Measurements from ENCODE around the gene PATJ. TPM values are rescaled to one million over a fixed set of nuclear protein-coding genes. Genes with fewer than 3 reads are reported as not detected.

The PATJ gene
- total RNA-seq, 1 experiment from 2014 or later, result 57.9 TPM

DNA sequence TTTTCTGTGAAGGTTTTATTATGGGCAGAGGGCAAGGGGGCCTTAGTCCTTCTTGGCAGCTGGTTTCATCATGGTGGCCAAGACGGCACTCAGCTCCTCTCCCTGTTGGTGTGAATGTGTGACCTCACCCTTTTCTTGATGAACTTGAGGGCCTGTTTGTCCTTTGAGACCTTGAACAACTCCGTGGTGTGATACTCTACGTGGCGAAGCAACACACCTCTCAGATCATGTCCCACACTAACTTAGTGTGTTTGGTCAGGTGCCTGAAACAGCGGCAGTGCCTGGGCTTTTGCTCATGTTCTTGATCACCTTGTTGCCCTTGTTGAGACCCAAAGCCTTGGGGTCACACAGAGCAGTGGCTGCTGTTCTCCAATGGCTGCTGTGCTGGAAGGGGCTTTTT is 465.8 kb downstream of the PATJ start (continued):
- TF ChIP-seq, protein P1, sequence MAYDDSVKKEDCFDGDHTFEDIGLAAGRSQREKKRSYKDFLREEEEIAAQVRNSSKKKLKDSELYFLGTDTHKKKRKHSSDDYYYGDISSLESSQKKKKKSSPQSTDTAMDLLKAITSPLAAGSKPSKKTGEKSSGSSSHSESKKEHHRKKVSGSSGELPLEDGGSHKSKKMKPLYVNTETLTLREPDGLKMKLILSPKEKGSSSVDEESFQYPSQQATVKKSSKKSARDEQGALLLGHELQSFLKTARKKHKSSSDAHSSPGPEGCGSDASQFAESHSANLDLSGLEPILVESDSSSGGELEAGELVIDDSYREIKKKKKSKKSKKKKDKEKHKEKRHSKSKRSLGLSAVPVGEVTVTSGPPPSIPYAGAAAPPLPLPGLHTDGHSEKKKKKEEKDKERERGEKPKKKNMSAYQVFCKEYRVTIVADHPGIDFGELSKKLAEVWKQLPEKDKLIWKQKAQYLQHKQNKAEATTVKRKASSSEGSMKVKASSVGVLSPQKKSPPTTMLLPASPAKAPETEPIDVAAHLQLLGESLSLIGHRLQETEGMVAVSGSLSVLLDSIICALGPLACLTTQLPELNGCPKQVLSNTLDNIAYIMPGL (CRISPR knock-in tag; IDR thresholded peaks at IDR 0.05), result no peak
- no peak for TF ChIP-seq PRRX2 (CRISPR knock-in tag; IDR thresholded peaks at IDR 0.05)
- TF ChIP-seq RELA (CRISPR knock-in tag; IDR thresholded peaks at IDR 0.05; ENCODE audit: borderline replicate concordance), result no peak
- no peak for TF ChIP-seq TEAD1 (CRISPR knock-in tag; IDR thresholded peaks at IDR 0.05)
- TF ChIP-seq, protein P2, sequence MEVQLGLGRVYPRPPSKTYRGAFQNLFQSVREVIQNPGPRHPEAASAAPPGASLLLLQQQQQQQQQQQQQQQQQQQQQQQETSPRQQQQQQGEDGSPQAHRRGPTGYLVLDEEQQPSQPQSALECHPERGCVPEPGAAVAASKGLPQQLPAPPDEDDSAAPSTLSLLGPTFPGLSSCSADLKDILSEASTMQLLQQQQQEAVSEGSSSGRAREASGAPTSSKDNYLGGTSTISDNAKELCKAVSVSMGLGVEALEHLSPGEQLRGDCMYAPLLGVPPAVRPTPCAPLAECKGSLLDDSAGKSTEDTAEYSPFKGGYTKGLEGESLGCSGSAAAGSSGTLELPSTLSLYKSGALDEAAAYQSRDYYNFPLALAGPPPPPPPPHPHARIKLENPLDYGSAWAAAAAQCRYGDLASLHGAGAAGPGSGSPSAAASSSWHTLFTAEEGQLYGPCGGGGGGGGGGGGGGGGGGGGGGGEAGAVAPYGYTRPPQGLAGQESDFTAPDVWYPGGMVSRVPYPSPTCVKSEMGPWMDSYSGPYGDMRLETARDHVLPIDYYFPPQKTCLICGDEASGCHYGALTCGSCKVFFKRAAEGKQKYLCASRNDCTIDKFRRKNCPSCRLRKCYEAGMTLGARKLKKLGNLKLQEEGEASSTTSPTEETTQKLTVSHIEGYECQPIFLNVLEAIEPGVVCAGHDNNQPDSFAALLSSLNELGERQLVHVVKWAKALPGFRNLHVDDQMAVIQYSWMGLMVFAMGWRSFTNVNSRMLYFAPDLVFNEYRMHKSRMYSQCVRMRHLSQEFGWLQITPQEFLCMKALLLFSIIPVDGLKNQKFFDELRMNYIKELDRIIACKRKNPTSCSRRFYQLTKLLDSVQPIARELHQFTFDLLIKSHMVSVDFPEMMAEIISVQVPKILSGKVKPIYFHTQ (CRISPR knock-in tag; IDR thresholded peaks at IDR 0.05), result 0 out of 2 replicates have a peak, but pooled peaks have one; percentile 23
- TF ChIP-seq TEAD4 (CRISPR knock-in tag; IDR thresholded peaks at IDR 0.05), result no peak
- TF ChIP-seq ETV6 (CRISPR knock-in tag; IDR thresholded peaks at IDR 0.05), result no peak
- no peak for TF ChIP-seq KAT7 (CRISPR knock-in tag; IDR thresholded peaks at IDR 0.05; ENCODE audit: borderline replicate concordance)
- TF ChIP-seq ATF1 (CRISPR knock-in tag; IDR thresholded peaks at IDR 0.05), result no peak
- TF ChIP-seq, protein P3, sequence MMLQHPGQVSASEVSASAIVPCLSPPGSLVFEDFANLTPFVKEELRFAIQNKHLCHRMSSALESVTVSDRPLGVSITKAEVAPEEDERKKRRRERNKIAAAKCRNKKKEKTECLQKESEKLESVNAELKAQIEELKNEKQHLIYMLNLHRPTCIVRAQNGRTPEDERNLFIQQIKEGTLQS (CRISPR knock-in tag; conservative IDR thresholded peaks at IDR 0.05), result no peak
- TF ChIP-seq CREB1 (CRISPR knock-in tag; IDR thresholded peaks at IDR 0.05), result no peak
- TF ChIP-seq FOXP1 (CRISPR knock-in tag; IDR thresholded peaks at IDR 0.05; ENCODE audit: borderline replicate concordance), result no peak
- TF ChIP-seq RORB (CRISPR knock-in tag; IDR thresholded peaks at IDR 0.05), result no peak
- TF ChIP-seq, protein P4, sequence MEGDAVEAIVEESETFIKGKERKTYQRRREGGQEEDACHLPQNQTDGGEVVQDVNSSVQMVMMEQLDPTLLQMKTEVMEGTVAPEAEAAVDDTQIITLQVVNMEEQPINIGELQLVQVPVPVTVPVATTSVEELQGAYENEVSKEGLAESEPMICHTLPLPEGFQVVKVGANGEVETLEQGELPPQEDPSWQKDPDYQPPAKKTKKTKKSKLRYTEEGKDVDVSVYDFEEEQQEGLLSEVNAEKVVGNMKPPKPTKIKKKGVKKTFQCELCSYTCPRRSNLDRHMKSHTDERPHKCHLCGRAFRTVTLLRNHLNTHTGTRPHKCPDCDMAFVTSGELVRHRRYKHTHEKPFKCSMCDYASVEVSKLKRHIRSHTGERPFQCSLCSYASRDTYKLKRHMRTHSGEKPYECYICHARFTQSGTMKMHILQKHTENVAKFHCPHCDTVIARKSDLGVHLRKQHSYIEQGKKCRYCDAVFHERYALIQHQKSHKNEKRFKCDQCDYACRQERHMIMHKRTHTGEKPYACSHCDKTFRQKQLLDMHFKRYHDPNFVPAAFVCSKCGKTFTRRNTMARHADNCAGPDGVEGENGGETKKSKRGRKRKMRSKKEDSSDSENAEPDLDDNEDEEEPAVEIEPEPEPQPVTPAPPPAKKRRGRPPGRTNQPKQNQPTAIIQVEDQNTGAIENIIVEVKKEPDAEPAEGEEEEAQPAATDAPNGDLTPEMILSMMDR (IDR thresholded peaks at IDR 0.05), result no peak
- TF ChIP-seq, protein P5, sequence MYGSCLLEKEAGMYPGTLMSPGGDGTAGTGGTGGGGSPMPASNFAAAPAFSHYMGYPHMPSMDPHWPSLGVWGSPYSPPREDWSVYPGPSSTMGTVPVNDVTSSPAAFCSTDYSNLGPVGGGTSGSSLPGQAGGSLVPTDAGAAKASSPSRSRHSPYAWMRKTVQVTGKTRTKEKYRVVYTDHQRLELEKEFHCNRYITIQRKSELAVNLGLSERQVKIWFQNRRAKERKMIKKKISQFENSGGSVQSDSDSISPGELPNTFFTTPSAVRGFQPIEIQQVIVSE (CRISPR knock-in tag; IDR thresholded peaks at IDR 0.05; ENCODE audit: borderline replicate concordance), result no peak
- TF ChIP-seq, protein P6, sequence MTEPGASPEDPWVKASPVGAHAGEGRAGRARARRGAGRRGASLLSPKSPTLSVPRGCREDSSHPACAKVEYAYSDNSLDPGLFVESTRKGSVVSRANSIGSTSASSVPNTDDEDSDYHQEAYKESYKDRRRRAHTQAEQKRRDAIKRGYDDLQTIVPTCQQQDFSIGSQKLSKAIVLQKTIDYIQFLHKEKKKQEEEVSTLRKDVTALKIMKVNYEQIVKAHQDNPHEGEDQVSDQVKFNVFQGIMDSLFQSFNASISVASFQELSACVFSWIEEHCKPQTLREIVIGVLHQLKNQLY (CRISPR knock-in tag; IDR thresholded peaks at IDR 0.05), result no peak
- TF ChIP-seq HMGA2 (CRISPR knock-in tag; IDR thresholded peaks at IDR 0.05), result no peak
- TF ChIP-seq, protein P7, sequence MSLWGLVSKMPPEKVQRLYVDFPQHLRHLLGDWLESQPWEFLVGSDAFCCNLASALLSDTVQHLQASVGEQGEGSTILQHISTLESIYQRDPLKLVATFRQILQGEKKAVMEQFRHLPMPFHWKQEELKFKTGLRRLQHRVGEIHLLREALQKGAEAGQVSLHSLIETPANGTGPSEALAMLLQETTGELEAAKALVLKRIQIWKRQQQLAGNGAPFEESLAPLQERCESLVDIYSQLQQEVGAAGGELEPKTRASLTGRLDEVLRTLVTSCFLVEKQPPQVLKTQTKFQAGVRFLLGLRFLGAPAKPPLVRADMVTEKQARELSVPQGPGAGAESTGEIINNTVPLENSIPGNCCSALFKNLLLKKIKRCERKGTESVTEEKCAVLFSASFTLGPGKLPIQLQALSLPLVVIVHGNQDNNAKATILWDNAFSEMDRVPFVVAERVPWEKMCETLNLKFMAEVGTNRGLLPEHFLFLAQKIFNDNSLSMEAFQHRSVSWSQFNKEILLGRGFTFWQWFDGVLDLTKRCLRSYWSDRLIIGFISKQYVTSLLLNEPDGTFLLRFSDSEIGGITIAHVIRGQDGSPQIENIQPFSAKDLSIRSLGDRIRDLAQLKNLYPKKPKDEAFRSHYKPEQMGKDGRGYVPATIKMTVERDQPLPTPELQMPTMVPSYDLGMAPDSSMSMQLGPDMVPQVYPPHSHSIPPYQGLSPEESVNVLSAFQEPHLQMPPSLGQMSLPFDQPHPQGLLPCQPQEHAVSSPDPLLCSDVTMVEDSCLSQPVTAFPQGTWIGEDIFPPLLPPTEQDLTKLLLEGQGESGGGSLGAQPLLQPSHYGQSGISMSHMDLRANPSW (CRISPR knock-in tag; conservative IDR thresholded peaks at IDR 0.05; ENCODE audit: low read depth), result no peak
- no peak for TF ChIP-seq ZNF396 (CRISPR knock-in tag; IDR thresholded peaks at IDR 0.05; ENCODE audit: borderline replicate concordance)
- TF ChIP-seq, protein P8, sequence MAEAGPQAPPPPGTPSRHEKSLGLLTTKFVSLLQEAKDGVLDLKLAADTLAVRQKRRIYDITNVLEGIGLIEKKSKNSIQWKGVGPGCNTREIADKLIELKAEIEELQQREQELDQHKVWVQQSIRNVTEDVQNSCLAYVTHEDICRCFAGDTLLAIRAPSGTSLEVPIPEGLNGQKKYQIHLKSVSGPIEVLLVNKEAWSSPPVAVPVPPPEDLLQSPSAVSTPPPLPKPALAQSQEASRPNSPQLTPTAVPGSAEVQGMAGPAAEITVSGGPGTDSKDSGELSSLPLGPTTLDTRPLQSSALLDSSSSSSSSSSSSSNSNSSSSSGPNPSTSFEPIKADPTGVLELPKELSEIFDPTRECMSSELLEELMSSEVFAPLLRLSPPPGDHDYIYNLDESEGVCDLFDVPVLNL (CRISPR knock-in tag; IDR thresholded peaks at IDR 0.05; ENCODE audit: borderline replicate concordance, low read depth), result no peak
- TF ChIP-seq, protein P9, sequence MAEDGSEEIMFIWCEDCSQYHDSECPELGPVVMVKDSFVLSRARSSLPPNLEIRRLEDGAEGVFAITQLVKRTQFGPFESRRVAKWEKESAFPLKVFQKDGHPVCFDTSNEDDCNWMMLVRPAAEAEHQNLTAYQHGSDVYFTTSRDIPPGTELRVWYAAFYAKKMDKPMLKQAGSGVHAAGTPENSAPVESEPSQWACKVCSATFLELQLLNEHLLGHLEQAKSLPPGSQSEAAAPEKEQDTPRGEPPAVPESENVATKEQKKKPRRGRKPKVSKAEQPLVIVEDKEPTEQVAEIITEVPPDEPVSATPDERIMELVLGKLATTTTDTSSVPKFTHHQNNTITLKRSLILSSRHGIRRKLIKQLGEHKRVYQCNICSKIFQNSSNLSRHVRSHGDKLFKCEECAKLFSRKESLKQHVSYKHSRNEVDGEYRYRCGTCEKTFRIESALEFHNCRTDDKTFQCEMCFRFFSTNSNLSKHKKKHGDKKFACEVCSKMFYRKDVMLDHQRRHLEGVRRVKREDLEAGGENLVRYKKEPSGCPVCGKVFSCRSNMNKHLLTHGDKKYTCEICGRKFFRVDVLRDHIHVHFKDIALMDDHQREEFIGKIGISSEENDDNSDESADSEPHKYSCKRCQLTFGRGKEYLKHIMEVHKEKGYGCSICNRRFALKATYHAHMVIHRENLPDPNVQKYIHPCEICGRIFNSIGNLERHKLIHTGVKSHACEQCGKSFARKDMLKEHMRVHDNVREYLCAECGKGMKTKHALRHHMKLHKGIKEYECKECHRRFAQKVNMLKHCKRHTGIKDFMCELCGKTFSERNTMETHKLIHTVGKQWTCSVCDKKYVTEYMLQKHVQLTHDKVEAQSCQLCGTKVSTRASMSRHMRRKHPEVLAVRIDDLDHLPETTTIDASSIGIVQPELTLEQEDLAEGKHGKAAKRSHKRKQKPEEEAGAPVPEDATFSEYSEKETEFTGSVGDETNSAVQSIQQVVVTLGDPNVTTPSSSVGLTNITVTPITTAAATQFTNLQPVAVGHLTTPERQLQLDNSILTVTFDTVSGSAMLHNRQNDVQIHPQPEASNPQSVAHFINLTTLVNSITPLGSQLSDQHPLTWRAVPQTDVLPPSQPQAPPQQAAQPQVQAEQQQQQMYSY (CRISPR knock-in tag; IDR thresholded peaks at IDR 0.05), result no peak

Data from WTC11 (cell line).